Ectodermal cell (in vitro differentiated cells): Measurements from ENCODE around the gene ZNF25. TPM values are rescaled to one million over a fixed set of nuclear protein-coding genes. Genes with fewer than 3 reads are reported as not detected.
"Not testable (repeated sequence)": the region's sequence is repeated elsewhere in the genome, so short reads cannot be mapped to it uniquely, and the experiment has no call there.

Experiments used
- H3K27ac ChIP-seq: 2 replicates; pipeline ENCODE4 v1.7.0; 2013; ENCODE audit warnings: mild to moderate bottlenecking, low read depth, low read length; ENCODE audit not compliant: insufficient read depth, poor library complexity, severe bottlenecking
- H3K27me3 ChIP-seq: 2 replicates; pipeline ENCODE4 v1.7.0; 2013; ENCODE audit warnings: mild to moderate bottlenecking, low read length; ENCODE audit not compliant: insufficient read depth, control insufficient read depth, poor library complexity, severe bottlenecking
- H3K36me3 ChIP-seq: one replicate; pipeline ENCODE4 v1.7.0; 2013; ENCODE audit warnings: low read length; ENCODE audit not compliant: control insufficient read depth, insufficient read depth
- H3K4me1 ChIP-seq: one replicate; pipeline ENCODE4 v1.7.0; 2013; ENCODE audit warnings: low read length; ENCODE audit not compliant: control insufficient read depth, insufficient read depth
- H3K4me3 ChIP-seq: 2 replicates; pipeline ENCODE4 v1.7.0; 2013; ENCODE audit warnings: low read depth, low read length, control low read depth; ENCODE audit not compliant: insufficient read depth
- H3K9me3 ChIP-seq: 2 replicates; pipeline ENCODE4 v1.7.0; 2013; ENCODE audit warnings: mild to moderate bottlenecking, low read length, moderate library complexity; ENCODE audit not compliant: control insufficient read depth
- WGBS, 2 experiments: methylation state at CpG; one replicate each; pipeline ENCODE4 v1.1.7; 2013; ENCODE audit warnings: missing lambda C conversion rate in 2 of 2; 5-methylcytosine and 5-hydroxymethylcytosine counted together
- polyA plus RNA-seq, 4 experiments: library from polyadenylated mRNA; stranded (reverse); fragments of 50-300 nt; gene quantifications; one replicate each; pipeline ENCODE4 v1.2.3, GENCODE V29; 2013

ZNF25 gene
- 3.4 TPM for polyA plus RNA-seq (2013, experiment 1 of 4)
- polyA plus RNA-seq (2013, experiment 2 of 4): 3.5 TPM
- polyA plus RNA-seq (2013, experiment 3 of 4): 3.6 TPM
- polyA plus RNA-seq (2013, experiment 4 of 4): 4.3 TPM

- no peaks in the 10 kb centered on the region for H3K27me3 ChIP-seq
- H3K27ac ChIP-seq: peak within 1 kb of the TSS; percentile 84
- no peaks in the 10 kb centered on the region for H3K4me1 ChIP-seq
- no peaks in the 10 kb centered on the region for H3K36me3 ChIP-seq
- 0 to 1% methylated on average over 66 of the region's 66 CpGs for WGBS, 2 experiments
- no peaks in the 10 kb centered on the region for H3K9me3 ChIP-seq
- peak within 1 kb of the TSS; percentile 69 for H3K4me3 ChIP-seq
Observed at GRCh38 chr10:37976091-37976879, at the start of gene ZNF25. Gene ZNF25 (minus strand): TSS chr10:37976647. CDS start chr10:37971722, 4,925 bp downstream.

GRCh38 chr10:38025283-38025682 lies 48.8 kb upstream of the ZNF25 start:
- Histone ChIP-seq H3K9me3 (no peaks in the 10 kb centered on the region), H3K27ac (no peak overlapping the region), H3K4me1 (no peaks in the 10 kb centered on the region), H3K36me3 (peaks cover 19% of the 10 kb centered on the region), H3K4me3 (no peak overlapping the region), H3K27me3 (no peaks in the 10 kb centered on the region)
- WGBS, 2 experiments: 92 to 94% methylated on average over 3 of the region's 3 CpGs

GRCh38 chr10:38019124-38019523 lies 42.7 kb upstream of the ZNF25 start:
- peaks cover 28% of the 10 kb centered on the region for H3K36me3 ChIP-seq
- H3K27me3 ChIP-seq, H3K4me1 ChIP-seq, H3K9me3 ChIP-seq, H3K27ac ChIP-seq, H3K4me3 ChIP-seq: not testable (repeated sequence)
- WGBS, 2 experiments: 0 to 63% methylated on average over 1 to 3 of the region's 4 CpGs

GRCh38 chr10:38016354-38016753 lies 39.9 kb upstream of the ZNF25 start:
- peaks cover 31% of the 10 kb centered on the region for H3K36me3 ChIP-seq
- H3K4me1 ChIP-seq: no peaks in the 10 kb centered on the region
- no peak overlapping the region for H3K4me3 ChIP-seq
- no peaks in the 10 kb centered on the region for H3K9me3 ChIP-seq
- H3K27me3 ChIP-seq: no peaks in the 10 kb centered on the region
- 100% methylated on average over 1 of the region's 1 CpG for WGBS, 2 experiments
- H3K27ac ChIP-seq: no peak overlapping the region

- Histone ChIP-seq H3K36me3 (peaks cover 3% of the 10 kb centered on the region), H3K4me3 (peak within 1 kb of the TSS; percentile 47), H3K9me3 (no peaks in the 10 kb centered on the region), H3K27me3 (no peaks in the 10 kb centered on the region), H3K4me1 (no peaks in the 10 kb centered on the region), H3K27ac (peak within 1 kb of the TSS; percentile 61)
- WGBS, 2 experiments: 3% methylated on average over 46 of the region's 46 CpGs
Observed at GRCh38 chr10:38010119-38010903, 33.9 kb upstream of the ZNF25 start, which contains the start of gene ZNF33A. Gene ZNF33A (plus strand): TSS chr10:38010675. CDS start chr10:38012342, 1,667 bp downstream.

- WGBS, 2 experiments: 84 to 85% methylated on average over 3 of the region's 3 CpGs
- Histone ChIP-seq H3K4me1 (no peaks in the 10 kb centered on the region), H3K27ac (no peak overlapping the region), H3K27me3 (no peaks in the 10 kb centered on the region), H3K4me3 (no peak overlapping the region), H3K9me3 (no peaks in the 10 kb centered on the region), H3K36me3 (peaks cover 3% of the 10 kb centered on the region)
Observed at GRCh38 chr10:38007991-38008390, 31.5 kb upstream of the ZNF25 start.

- Histone ChIP-seq H3K27ac (no peak overlapping the region), H3K9me3 (no peaks in the 10 kb centered on the region), H3K27me3 (no peaks in the 10 kb centered on the region), H3K4me1 (no peaks in the 10 kb centered on the region), H3K4me3 (no peak overlapping the region), H3K36me3 (peaks cover 2% of the 10 kb centered on the region)
Observed at GRCh38 chr10:38007551-38007950, 31.1 kb upstream of the ZNF25 start.

- H3K4me1 ChIP-seq: no peaks in the 10 kb centered on the region
- H3K9me3 ChIP-seq: no peaks in the 10 kb centered on the region
- whole genome bisulfite sequencing, 2 experiments: 86% methylated on average over 1 of the region's 1 CpG; no CpG with 5 or more reads in 1 of the 2 experiments
- H3K4me3 ChIP-seq: no peak overlapping the region
- no peaks in the 10 kb centered on the region for H3K36me3 ChIP-seq
- no peak overlapping the region for H3K27ac ChIP-seq
- H3K27me3 ChIP-seq: no peaks in the 10 kb centered on the region
Observed at GRCh38 chr10:38003588-38003987, 27.1 kb upstream of the ZNF25 start.

GRCh38 chr10:38003026-38003425 lies 26.6 kb upstream of the ZNF25 start:
- no peak overlapping the region for H3K27ac ChIP-seq
- no peaks in the 10 kb centered on the region for H3K9me3 ChIP-seq
- WGBS, 2 experiments: 89 to 94% methylated on average over 6 of the region's 6 CpGs
- H3K36me3 ChIP-seq: no peaks in the 10 kb centered on the region
- no peak overlapping the region for H3K4me3 ChIP-seq
- no peaks in the 10 kb centered on the region for H3K27me3 ChIP-seq
- H3K4me1 ChIP-seq: no peaks in the 10 kb centered on the region

GRCh38 chr10:38000474-38000873 lies 24.0 kb upstream of the ZNF25 start:
- H3K27me3 ChIP-seq, H3K36me3 ChIP-seq, H3K27ac ChIP-seq, H3K4me1 ChIP-seq, H3K4me3 ChIP-seq, H3K9me3 ChIP-seq: not testable (repeated sequence)
- 100% methylated on average over 1 of the region's 1 CpG; no CpG with 5 or more reads in 1 of the 2 experiments for WGBS, 2 experiments
